Endothelial cell of hepatic sinusoid (primary cell): ENCODE data around the gene PLK4.

Source experiments
- in situ Hi-C: cut with HindIII; loops from 2 replicates; pipeline ENCODE4 v1.10.0; 2017; ENCODE audit warnings: low sequenced_read_pairs

Gene PLK4

GRCh38 chr4:127880763-127881562, at the start of gene PLK4:
Gene PLK4, plus strand, starts transcription at chr4:127880893. Its CDS starts 242 bp downstream, at chr4:127881135.
- in situ Hi-C loops: no loop called here

- in situ Hi-C loops: no loop called here
Measured at GRCh38 chr4:127832585-127832984, 48.1 kb upstream of the PLK4 start.

- in situ Hi-C loops: no loop called here
Measured at GRCh38 chr4:127843704-127844600, 36.7 kb upstream of the PLK4 start.

- in situ Hi-C loops: no loop called here
Measured at GRCh38 chr4:127844601-127845116, 36.0 kb upstream of the PLK4 start.

GRCh38 chr4:127846061-127846460, 34.6 kb upstream of the PLK4 start:
- in situ Hi-C loops: no loop called here

GRCh38 chr4:127846765-127847164, 33.9 kb upstream of the PLK4 start:
- in situ Hi-C loops: no loop called here

GRCh38 chr4:127849505-127850234, 31.0 kb upstream of the PLK4 start:
- in situ Hi-C loops: no loop called here

- in situ Hi-C loops: no loop called here
Measured at GRCh38 chr4:127852661-127853060, 28.0 kb upstream of the PLK4 start.

GRCh38 chr4:127856196-127856812, 24.4 kb upstream of the PLK4 start:
- in situ Hi-C loops: no loop called here

- in situ Hi-C loops: no loop called here
Measured at GRCh38 chr4:127856813-127857447, 23.8 kb upstream of the PLK4 start.

- in situ Hi-C loops: no loop called here
Measured at GRCh38 chr4:127857641-127858040, 23.1 kb upstream of the PLK4 start.

- in situ Hi-C loops: no loop called here
Measured at GRCh38 chr4:127868196-127868595, 12.5 kb upstream of the PLK4 start.

- in situ Hi-C loops: no loop called here
Measured at GRCh38 chr4:127870281-127870680, 10.4 kb upstream of the PLK4 start.

- in situ Hi-C loops: no loop called here
Measured at GRCh38 chr4:127870688-127871087, 10.0 kb upstream of the PLK4 start.

- in situ Hi-C loops: no loop called here
Measured at GRCh38 chr4:127875791-127876190, 4.9 kb upstream of the PLK4 start.

GRCh38 chr4:127881563-127881864, 821 bp downstream of the PLK4 start:
- in situ Hi-C loops: no loop called here

- in situ Hi-C loops: no loop called here
Measured at GRCh38 chr4:127888559-127888958, 7.9 kb downstream of the PLK4 start.

- in situ Hi-C loops: no loop called here
Measured at GRCh38 chr4:127889903-127890302, 9.2 kb downstream of the PLK4 start.

- in situ Hi-C loops: no loop called here
Measured at GRCh38 chr4:127896069-127896468, 15.4 kb downstream of the PLK4 start.

- in situ Hi-C loops: no loop called here
Measured at GRCh38 chr4:127896528-127896927, 15.8 kb downstream of the PLK4 start.
